ENCODE data around the gene TRPV4. TPM values are rescaled to one million over a fixed set of nuclear protein-coding genes. Genes with fewer than 3 reads are reported as not detected.

Gene TRPV4
- polyA plus RNA-seq, 1 donor from 2014 or later = not detected

GRCh38 chr12:109830718-109831117 is 2.5 kb downstream of the TRPV4 start:
- TF ChIP-seq TAF1 (IDR thresholded peaks at IDR 0.05; ENCODE audit: low read depth) = no peak
- no peak for TF ChIP-seq MXI1 (conservative IDR thresholded peaks at IDR 0.05; ENCODE audit: poor library complexity, severe bottlenecking)
- TF ChIP-seq CTCF (IDR thresholded peaks at IDR 0.05; ENCODE audit: poor library complexity, severe bottlenecking) = no peak
- no peak for TF ChIP-seq EP300 (conservative IDR thresholded peaks at IDR 0.05; ENCODE audit: poor library complexity, severe bottlenecking)
- no peak for TF ChIP-seq POLR2AphosphoS5 (IDR thresholded peaks at IDR 0.05)
- TF ChIP-seq REST (IDR thresholded peaks at IDR 0.05; ENCODE audit: borderline replicate concordance) = no peak
- no peak for TF ChIP-seq SMC3 (conservative IDR thresholded peaks at IDR 0.05; ENCODE audit: poor library complexity)
- no peak for TF ChIP-seq EZH2 (IDR thresholded peaks at IDR 0.05; ENCODE audit: borderline replicate concordance, insufficient read depth, low read length, poor library complexity, severe bottlenecking)
- no peak for TF ChIP-seq RAD21 (conservative IDR thresholded peaks at IDR 0.05)
- H3K79me2 ChIP-seq (replicated peaks; ENCODE audit: insufficient read depth, low read length) = no peaks in the 10 kb centered on the region
- H3K36me3 ChIP-seq (ENCODE audit: insufficient read depth, low read length) = no peaks in the 10 kb centered on the region
- H3K9me3 ChIP-seq (ENCODE audit: low read length) = no peaks in the 10 kb centered on the region
- no peak overlapping the region for H3K9ac ChIP-seq (ENCODE audit: low read length)
- peaks cover 12% of the 10 kb centered on the region for H3K27me3 ChIP-seq (ENCODE audit: insufficient read depth, low read depth, low read length)
- no peaks in the 10 kb centered on the region for H4K20me1 ChIP-seq (ENCODE audit: insufficient read depth)
- H3K9me2 ChIP-seq (ENCODE audit: insufficient read depth, low read length) = no peaks in the 10 kb centered on the region
- H2AFZ ChIP-seq (ENCODE audit: low read depth, low read length) = no peak overlapping the region
- no peak overlapping the region for H3K4me2 ChIP-seq (ENCODE audit: low read length)
- H3K4me3 ChIP-seq (ENCODE audit: low read length) = no peak overlapping the region
- H3K27ac ChIP-seq (ENCODE audit: low read length) = no peak overlapping the region
- no peaks in the 10 kb centered on the region for H3F3A ChIP-seq (ENCODE audit: insufficient read depth, low read length, poor library complexity, severe bottlenecking)

GRCh38 chr12:109830267-109830666 is 2.9 kb downstream of the TRPV4 start:
- Histone ChIP-seq H3K79me2 (replicated peaks; ENCODE audit: insufficient read depth, low read length) (no peaks in the 10 kb centered on the region), H3K9ac (ENCODE audit: low read length) (no peak overlapping the region), H4K20me1 (ENCODE audit: insufficient read depth) (no peaks in the 10 kb centered on the region), H3K9me2 (ENCODE audit: insufficient read depth, low read length) (no peaks in the 10 kb centered on the region), H3K27ac (ENCODE audit: low read length) (no peak overlapping the region), H3F3A (ENCODE audit: insufficient read depth, low read length, poor library complexity, severe bottlenecking) (no peaks in the 10 kb centered on the region), H3K27me3 (ENCODE audit: insufficient read depth, low read depth, low read length) (peaks cover 12% of the 10 kb centered on the region), H2AFZ (ENCODE audit: low read depth, low read length) (no peak overlapping the region), H3K4me2 (ENCODE audit: low read length) (no peak overlapping the region), H3K4me3 (ENCODE audit: low read length) (no peak overlapping the region), H3K9me3 (ENCODE audit: low read length) (no peaks in the 10 kb centered on the region), H3K36me3 (ENCODE audit: insufficient read depth, low read length) (no peaks in the 10 kb centered on the region)
- TF ChIP-seq REST (IDR thresholded peaks at IDR 0.05; ENCODE audit: borderline replicate concordance) (no peak), POLR2AphosphoS5 (IDR thresholded peaks at IDR 0.05) (no peak), RAD21 (conservative IDR thresholded peaks at IDR 0.05) (no peak), SMC3 (conservative IDR thresholded peaks at IDR 0.05; ENCODE audit: poor library complexity) (no peak), EZH2 (IDR thresholded peaks at IDR 0.05; ENCODE audit: borderline replicate concordance, insufficient read depth, low read length, poor library complexity, severe bottlenecking) (no peak), CTCF (IDR thresholded peaks at IDR 0.05; ENCODE audit: poor library complexity, severe bottlenecking) (no peak), TAF1 (IDR thresholded peaks at IDR 0.05; ENCODE audit: low read depth) (no peak), MXI1 (conservative IDR thresholded peaks at IDR 0.05; ENCODE audit: poor library complexity, severe bottlenecking) (no peak), EP300 (conservative IDR thresholded peaks at IDR 0.05; ENCODE audit: poor library complexity, severe bottlenecking) (no peak)
